AG04449 (cell line): ENCODE data around the gene ATP12A.
A peak's percentile ranks its signal among the peaks of the same experiment; 100 is the strongest.
"Not testable (repeated sequence)": the region's sequence is repeated elsewhere in the genome, so short reads cannot be mapped to it uniquely, and the experiment has no call there.

Experiments used
- CTCF ChIA-PET: fragments of 350-600 bp; formaldehyde crosslinking; extraction: SDS; loops from one replicate; lab custom pipeline; 2021; ENCODE audit warnings: antibody characterized with exemption; lab: Yijun Ruan, JAX
- POLR2A ChIA-PET: fragments of 400-600, 350-600 bp; formaldehyde crosslinking; extraction: SDS; loops from one replicate; lab custom pipeline; 2020; ENCODE audit warnings: antibody characterized with exemption, inconsistent platforms; lab: Yijun Ruan, JAX
- DNase-seq: peaks from one replicate; pipeline ENCODE4 v3.0.0-alpha.2; 2010; ENCODE audit warnings: low read depth, low spot score
- H3K4me3 ChIP-seq: 2 replicates; pipeline ENCODE4 v1.5.1; 2011; ENCODE audit warnings: low read depth, mild to moderate bottlenecking, control low read depth, low read length
- TF ChIP-seq, protein P1 (sequence below): IDR thresholded peaks from one replicate; pipeline ENCODE4 v1.5.1; 2011; ENCODE audit warnings: mild to moderate bottlenecking, moderate library complexity, low read length, control low read depth, inconsistent platforms; ENCODE audit not compliant: insufficient read depth; ENCODE audit errors: missing control alignments

Gene ATP12A

GRCh38 chr13:24725379-24725778, 45.2 kb downstream of the ATP12A start:
- H3K4me3 ChIP-seq = no peak overlapping the region
- no peak for DNase-seq
- ChIA-PET CTCF (interaction anchor here (1.1 to 6.2 kb wide), 6 partner anchors 12 to 243 kb away, joined by 3 to 119 read pairs (median 11); no protein-coding TSS in a partner anchor), POLR2A (no interaction called here)
- TF ChIP-seq, protein P1, sequence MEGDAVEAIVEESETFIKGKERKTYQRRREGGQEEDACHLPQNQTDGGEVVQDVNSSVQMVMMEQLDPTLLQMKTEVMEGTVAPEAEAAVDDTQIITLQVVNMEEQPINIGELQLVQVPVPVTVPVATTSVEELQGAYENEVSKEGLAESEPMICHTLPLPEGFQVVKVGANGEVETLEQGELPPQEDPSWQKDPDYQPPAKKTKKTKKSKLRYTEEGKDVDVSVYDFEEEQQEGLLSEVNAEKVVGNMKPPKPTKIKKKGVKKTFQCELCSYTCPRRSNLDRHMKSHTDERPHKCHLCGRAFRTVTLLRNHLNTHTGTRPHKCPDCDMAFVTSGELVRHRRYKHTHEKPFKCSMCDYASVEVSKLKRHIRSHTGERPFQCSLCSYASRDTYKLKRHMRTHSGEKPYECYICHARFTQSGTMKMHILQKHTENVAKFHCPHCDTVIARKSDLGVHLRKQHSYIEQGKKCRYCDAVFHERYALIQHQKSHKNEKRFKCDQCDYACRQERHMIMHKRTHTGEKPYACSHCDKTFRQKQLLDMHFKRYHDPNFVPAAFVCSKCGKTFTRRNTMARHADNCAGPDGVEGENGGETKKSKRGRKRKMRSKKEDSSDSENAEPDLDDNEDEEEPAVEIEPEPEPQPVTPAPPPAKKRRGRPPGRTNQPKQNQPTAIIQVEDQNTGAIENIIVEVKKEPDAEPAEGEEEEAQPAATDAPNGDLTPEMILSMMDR = no peak

DNA sequence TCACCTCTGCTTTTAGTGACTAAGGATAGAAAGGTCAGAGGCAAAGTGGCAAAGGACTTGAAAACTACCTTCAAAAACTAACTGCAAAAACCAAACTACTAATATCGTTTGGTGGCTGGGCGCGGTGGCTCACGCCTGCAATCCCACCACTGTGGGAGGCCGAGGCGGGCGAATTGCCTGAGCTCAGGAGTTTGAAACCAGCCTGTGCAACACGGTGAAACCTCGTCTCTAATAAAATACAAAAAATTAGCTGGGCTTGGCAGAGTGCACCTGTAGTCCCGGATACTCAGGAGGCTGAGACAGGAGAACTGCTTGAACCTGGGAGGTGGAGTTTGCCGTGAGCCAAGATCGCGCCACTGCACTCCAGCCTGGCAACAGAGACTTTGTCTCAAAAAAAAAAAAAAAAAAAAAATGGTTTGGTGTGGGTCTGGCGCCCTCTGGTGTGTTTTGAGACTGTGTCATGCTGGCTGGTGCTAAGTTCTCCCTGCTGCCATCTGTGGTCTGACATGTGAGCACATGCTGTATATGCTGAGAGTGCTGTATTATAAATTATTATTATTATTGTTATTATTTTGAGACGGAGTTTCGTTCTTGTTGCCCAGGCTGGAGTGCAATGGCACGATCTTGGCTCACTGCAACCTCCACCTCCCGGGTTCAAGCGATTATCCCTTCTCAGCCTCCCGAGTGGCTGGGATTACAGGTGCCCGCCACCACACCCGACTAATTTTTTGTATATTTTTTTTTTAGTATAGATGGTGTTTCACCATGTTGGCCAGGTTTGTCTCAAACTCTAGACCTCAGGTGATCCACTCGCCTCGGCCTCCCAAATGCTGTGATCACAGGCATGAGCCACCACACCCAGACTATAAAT, 47.8 kb downstream of the ATP12A start:
- CTCF ChIA-PET = interaction anchor here (0.7 to 6.2 kb wide), 22 partner anchors 8 to 1582 kb away, joined by 3 to 119 read pairs (median 6); no protein-coding TSS in a partner anchor
- TF ChIP-seq, protein P1 = peak; percentile 80
- DNase-seq = peak; percentile 46
- H3K4me3 ChIP-seq = no peak overlapping the region
- POLR2A ChIA-PET = no interaction called here

DNA sequence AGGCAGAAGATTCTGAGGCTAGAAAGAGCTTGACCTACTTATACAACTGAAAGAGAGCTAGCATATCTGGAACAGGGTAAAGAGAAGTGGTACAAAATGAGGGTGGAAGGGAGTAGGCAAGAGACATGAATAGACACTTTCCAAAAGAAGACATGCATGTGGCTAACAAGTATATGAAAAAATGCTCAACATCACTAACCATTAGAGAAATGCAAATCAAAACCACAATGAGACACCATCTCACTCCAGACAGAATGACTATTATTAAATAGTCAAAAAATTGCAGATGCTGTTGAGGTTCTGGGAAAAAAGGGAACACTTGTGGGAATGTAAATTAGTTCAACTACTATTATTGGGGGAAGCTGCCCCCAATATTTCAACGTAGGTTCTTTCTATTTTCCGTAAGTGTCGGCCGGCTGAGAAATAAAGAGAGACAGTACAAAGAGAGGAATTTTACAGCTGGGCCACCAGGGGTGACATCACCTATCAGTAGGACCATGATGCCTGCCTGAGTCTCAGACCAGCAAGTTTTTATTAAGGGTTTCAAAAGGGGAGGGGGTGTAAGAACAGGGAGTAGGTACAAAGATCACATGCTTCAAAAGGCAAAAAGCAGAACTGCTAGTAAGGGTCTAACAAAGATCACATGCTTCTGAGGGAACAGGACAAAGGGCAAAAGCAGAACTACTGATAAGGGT, 50.8 kb downstream of the ATP12A start:
- CTCF ChIA-PET = interaction anchor here (0.7 to 3.2 kb wide), 4 partner anchors 10 to 125 kb away, joined by 3 to 30 read pairs (median 6); no protein-coding TSS in a partner anchor
- DNase-seq, POLR2A ChIA-PET, H3K4me3 ChIP-seq: not testable (repeated sequence)

- TF ChIP-seq, protein P1 = no peak
- ChIA-PET CTCF (no interaction called here), POLR2A (no interaction called here)
- DNase-seq = no peak
- H3K4me3 ChIP-seq = no peak overlapping the region
These were observed 54.7 kb downstream of the ATP12A start for GRCh38 chr13:24734950-24735349.

DNA sequence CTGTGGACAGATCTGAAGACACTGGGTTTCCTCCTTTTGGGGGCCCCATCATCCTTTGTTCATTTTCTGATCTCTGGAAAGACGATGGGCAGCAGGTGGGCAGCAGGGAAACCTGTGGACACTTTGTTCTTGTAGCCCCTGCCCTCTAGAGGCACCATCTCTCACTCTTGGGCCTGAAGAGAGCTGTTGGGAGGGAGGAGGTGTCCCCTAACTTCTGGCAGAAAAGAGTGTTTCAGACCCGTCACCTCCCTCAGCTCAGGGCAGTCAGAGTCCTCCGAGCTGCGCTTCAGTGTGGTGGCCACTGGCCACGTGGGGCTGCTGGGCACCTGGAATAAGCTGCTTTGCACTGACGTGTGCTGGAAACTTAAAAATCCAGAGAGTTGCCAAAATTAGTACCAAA, 56.8 kb downstream of the ATP12A start:
- TF ChIP-seq, protein P1 = no peak
- H3K4me3 ChIP-seq = no peak overlapping the region
- ChIA-PET CTCF (interaction anchor here (1.3 kb wide), 1 partner anchor 9 kb away, joined by 6 read pairs; no protein-coding TSS in a partner anchor), POLR2A (no interaction called here)
- no peak for DNase-seq

- ChIA-PET CTCF (no interaction called here), POLR2A (no interaction called here)
- H3K4me3 ChIP-seq = no peak overlapping the region
- TF ChIP-seq, protein P1 = no peak
- DNase-seq = no peak
These were observed 58.2 kb downstream of the ATP12A start for GRCh38 chr13:24738366-24738847.
